Coronary artery (tissue), 2 donors: ENCODE measurements around the gene MRPS34.
A peak's percentile ranks its signal among the peaks of the same experiment; 100 is the strongest.

ENCODE experiments used
- DNase-seq: peaks from one replicate; pipeline ENCODE4 v3.0.0-alpha.2; 2017; ENCODE audit warnings: low spot score
- H3K27ac ChIP-seq, 2 donors: fragments of 200-600 bp; sonication (generic); one replicate each; pipeline ENCODE4 v1.5.1; 2016 to 2019
- H3K4me3 ChIP-seq: fragments of 200-600 bp; sonication (generic); 2 replicates; pipeline ENCODE4 v1.5.1; 2016; ENCODE audit warnings: mild to moderate bottlenecking, moderate library complexity
- TF ChIP-seq, protein P1 (sequence below): fragments of 200-600 bp; sonication (generic); IDR thresholded peaks from one replicate; pipeline ENCODE4 v1.5.1; 2019; ENCODE audit warnings: antibody characterized with exemption

MRPS34 gene

DNA sequence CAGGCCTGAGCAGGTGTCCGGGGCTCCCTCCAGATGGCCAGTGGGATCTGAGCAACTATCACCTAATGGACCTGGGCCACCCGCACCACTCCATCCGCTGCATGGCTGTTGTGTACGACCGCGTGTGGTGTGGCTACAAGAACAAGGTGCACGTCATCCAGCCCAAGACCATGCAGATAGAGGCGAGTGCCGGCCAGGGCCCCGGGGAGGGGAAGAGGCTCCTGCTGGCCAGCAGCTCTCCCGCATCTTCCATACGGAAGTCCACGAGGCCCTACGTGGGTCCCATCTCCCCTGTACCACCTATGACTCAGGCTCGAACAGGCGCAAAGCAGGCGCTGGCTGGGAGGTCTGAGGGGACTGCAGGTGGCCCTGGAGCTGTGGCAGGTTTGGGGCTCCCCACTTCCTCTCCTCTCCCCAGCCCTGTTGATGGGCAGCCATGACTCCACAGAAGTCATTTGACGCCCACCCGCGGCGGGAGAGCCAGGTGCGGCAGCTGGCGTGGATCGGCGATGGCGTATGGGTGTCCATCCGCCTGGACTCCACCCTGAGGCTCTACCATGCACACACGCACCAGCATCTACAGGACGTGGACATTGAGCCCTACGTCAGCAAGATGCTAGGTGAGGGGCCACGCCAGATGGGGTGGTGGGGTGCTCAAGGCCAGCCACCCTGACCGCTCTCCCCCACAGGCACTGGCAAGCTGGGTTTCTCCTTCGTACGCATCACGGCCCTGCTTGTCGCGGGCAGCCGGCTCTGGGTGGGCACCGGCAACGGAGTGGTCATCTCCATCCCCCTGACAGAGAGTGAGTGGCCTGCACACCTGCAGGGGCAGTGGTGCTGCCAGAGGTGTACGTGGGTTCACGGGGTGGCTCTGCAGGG is 5.6 kb downstream of the MRPS34 start:
- TF ChIP-seq, protein P1, sequence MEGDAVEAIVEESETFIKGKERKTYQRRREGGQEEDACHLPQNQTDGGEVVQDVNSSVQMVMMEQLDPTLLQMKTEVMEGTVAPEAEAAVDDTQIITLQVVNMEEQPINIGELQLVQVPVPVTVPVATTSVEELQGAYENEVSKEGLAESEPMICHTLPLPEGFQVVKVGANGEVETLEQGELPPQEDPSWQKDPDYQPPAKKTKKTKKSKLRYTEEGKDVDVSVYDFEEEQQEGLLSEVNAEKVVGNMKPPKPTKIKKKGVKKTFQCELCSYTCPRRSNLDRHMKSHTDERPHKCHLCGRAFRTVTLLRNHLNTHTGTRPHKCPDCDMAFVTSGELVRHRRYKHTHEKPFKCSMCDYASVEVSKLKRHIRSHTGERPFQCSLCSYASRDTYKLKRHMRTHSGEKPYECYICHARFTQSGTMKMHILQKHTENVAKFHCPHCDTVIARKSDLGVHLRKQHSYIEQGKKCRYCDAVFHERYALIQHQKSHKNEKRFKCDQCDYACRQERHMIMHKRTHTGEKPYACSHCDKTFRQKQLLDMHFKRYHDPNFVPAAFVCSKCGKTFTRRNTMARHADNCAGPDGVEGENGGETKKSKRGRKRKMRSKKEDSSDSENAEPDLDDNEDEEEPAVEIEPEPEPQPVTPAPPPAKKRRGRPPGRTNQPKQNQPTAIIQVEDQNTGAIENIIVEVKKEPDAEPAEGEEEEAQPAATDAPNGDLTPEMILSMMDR: no peak
- Histone ChIP-seq H3K27ac (no peak overlapping the region), H3K4me3 (no peak overlapping the region)
- DNase-seq: no peak

DNA sequence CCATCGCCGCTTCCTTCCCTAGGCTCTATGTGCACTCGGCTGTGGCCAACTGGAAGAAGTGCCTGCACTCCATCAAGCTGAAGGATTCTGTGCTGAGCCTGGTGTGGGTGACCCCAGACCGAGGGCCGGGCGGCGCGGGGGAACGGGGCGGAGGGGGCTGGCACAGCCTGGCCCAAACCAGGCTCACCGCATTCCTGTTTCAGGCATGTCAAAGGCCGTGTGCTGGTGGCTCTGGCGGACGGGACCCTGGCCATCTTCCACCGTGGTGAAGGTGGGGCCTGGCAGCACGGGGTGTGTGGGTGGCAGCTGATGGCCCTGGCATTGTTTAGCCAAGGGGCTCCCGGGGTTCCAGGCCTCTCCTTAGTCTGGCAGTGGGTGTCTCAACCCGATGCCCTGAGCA is 6.2 kb downstream of the MRPS34 start:
- Histone ChIP-seq H3K4me3 (no peak overlapping the region), H3K27ac (no peak overlapping the region)
- DNase-seq: no peak
- TF ChIP-seq, protein P1: no peak

DNA sequence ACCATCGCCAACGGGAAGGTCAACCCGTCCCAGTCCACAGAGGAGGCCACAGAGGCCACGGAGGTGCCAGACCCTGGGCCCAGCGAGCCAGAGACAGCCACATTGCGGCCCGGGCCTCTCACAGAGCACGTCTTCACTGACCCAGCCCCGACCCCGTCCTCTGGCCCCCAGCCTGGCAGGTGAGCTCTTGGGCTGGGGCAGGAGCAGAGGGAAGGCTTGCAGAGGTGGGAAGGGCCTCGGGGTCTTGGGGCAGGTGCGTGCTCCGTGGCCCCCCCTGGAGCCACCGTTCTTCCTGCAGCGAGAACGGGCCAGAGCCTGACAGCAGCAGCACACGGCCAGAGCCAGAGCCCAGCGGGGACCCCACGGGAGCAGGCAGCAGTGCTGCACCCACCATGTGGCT is 6.7 kb downstream of the MRPS34 start:
- TF ChIP-seq, protein P1: no peak
- H3K4me3 ChIP-seq: no peak overlapping the region
- no peak for DNase-seq
- H3K27ac ChIP-seq: no peak overlapping the region

DNA sequence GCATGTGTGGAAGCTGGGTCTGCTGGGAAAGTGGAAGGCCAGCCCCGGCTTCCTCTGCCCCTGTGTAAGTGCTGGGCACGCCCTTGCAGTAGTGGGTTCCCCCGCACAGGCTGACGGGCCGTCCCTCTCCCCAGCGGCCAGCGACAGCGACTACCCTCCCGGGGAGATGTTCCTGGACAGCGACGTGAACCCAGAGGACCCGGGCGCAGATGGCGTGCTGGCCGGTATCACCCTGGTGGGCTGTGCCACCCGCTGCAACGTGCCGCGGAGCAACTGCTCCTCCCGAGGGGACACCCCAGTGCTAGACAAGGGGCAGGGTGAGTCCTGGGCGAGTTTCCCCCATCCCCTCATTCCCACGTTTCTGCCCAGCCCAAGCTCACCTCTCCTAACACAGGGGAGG is 7.1 kb downstream of the MRPS34 start:
- no peak for DNase-seq
- Histone ChIP-seq H3K27ac (no peak overlapping the region), H3K4me3 (no peak overlapping the region)
- TF ChIP-seq, protein P1: no peak

DNA sequence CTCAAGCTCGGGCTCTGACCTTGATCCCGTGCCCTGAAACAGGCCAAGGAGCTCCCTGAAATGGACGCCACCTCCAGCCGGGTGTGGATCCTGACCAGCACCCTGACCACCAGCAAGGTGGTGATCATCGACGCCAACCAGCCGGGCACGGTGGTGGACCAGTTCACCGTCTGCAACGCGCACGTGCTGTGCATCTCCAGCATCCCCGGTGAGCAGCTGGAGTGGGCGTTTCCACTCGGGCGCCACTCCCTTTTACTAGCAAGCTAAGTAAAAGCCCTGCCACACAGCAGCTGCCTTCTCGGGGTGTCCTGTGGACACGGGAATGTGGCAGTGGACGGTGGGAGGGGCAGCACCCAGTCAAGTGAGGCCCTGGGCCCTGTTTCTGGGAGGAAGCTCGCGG is 8.0 kb downstream of the MRPS34 start:
- TF ChIP-seq, protein P1: no peak
- DNase-seq: no peak
- H3K4me3 ChIP-seq: no peak overlapping the region
- no peak overlapping the region for H3K27ac ChIP-seq

DNA sequence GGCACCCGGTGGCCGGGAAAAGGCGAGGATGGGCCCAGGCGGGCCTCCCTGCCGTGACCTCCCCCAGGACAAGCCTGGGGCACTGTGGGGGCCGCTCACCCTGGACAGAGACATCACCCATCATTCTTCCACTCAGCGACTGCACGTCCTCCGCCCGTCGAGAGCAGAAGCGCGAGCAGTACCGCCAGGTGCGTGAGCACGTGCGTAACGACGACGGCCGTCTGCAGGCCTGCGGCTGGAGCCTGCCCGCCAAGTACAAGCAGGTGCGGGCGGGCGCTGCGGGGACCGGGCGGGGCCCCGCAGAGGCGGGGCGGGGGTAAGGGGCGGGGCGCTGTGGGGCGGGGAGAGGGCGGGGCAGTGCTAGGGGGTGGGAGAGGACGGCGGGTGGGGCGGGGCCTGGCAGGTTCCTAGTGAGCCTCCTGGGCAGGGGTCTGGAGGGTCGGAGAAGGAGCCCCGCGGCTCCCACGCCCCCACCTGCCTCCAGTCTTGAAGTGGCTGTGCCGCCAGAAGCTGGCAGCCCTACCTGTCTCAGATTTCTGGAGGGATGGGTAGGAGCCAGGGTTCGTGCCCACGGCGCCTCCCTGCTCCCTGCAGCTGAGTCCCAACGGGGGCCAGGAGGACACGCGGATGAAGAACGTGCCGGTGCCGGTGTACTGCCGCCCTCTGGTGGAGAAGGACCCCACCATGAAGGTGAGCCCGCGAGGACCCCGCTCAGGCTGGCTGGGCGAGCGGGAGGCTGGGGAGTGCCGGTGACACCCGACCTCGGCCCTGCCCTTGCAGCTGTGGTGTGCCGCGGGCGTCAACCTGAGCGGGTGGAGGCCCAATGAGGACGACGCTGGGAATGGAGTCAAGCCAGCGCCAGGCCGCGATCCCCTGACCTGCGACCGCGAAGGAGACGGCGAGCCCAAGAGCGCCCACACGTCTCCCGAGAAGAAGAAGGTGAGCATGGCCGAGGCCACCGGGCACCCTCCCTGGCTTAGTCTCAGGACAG is 9.1 kb downstream of the MRPS34 start:
- Histone ChIP-seq H3K27ac (peak overlapping the region in 1 of 2 donors; percentile 22), H3K4me3 (no peak overlapping the region)
- TF ChIP-seq, protein P1: no peak
- no peak for DNase-seq
